HG02571 (cell line): Measurements from ENCODE around the gene CSPG4.

Experiments
- ATAC-seq: cut with Tn5 transposase; IDR thresholded peaks from one replicate; pipeline ENCODE4 v1.9.1; 2021; ENCODE audit warnings: mild to moderate bottlenecking, moderate library complexity; ENCODE audit not compliant: unreplicated experiment

CSPG4 gene

DNA sequence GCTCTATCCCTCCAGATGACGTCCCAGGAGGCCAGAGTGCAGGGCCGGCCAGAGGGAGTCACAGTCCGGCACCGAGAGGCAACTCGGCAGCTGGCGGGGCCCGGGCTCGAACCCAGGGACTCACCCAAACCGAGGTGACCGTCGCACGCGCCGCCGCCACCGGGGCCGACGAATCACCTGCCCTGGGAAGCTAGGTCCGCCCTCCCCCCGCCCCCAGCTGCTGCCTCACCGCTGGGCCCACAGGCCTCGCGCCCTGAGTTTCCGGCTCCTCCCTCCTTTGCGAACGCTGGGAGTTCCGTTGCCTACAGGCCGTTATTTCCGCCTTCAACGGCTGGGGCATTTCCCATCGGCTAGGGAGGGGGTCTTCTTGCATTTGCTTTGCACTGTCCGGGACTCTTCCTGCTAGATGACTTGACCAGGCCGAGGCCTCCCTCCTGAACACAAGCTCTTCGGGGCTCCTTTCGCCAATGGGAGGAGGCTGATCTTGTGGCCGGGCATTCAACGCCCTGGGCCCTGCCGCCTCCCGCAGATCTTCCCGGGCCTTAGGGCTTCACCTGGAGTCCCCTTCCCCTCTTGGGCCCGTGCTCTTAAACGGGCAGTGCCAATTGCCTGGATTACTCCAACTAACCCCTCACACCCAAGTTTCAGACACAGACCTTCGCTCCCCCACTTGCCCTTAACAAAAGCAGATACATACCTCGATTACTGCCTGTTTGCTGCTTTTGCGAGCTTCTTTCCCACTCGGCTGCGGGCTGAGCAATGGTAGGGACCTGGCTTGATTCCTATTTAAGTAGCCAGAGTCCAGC is 86.9 kb downstream of the CSPG4 start, which contains the start of gene SNUPN:
TSS of gene SNUPN (minus strand) at position 184 of the 806 bp plus-strand sequence. CDS start 4,674 bp downstream, outside the sequence.
- ATAC-seq = peak; percentile 73
